Panc1 (cell line): ENCODE data around the gene PDE4B.

Experiments
- POLR2AphosphoS5 ChIP-seq: IDR thresholded peaks from 2 replicates; pipeline ENCODE4 v1.6.1; 2012; ENCODE audit warnings: mild to moderate bottlenecking, low read depth, low read length, moderate library complexity
- TF ChIP-seq, protein P1 (sequence below): fragments of 450-650 bp; IDR thresholded peaks from 2 replicates; pipeline ENCODE4 v1.5.1; 2017; ENCODE audit warnings: mild to moderate bottlenecking

GRCh38 chr1:66012106-66012784 lies 219.6 kb downstream of the PDE4B start:
- TF ChIP-seq, protein P1, sequence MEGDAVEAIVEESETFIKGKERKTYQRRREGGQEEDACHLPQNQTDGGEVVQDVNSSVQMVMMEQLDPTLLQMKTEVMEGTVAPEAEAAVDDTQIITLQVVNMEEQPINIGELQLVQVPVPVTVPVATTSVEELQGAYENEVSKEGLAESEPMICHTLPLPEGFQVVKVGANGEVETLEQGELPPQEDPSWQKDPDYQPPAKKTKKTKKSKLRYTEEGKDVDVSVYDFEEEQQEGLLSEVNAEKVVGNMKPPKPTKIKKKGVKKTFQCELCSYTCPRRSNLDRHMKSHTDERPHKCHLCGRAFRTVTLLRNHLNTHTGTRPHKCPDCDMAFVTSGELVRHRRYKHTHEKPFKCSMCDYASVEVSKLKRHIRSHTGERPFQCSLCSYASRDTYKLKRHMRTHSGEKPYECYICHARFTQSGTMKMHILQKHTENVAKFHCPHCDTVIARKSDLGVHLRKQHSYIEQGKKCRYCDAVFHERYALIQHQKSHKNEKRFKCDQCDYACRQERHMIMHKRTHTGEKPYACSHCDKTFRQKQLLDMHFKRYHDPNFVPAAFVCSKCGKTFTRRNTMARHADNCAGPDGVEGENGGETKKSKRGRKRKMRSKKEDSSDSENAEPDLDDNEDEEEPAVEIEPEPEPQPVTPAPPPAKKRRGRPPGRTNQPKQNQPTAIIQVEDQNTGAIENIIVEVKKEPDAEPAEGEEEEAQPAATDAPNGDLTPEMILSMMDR, result no peak
- TF ChIP-seq POLR2AphosphoS5, result no peak
